SK-N-SH treated with all-trans-retinoic acid at 6 μM for 48 hours (cell line): ENCODE data around the gene PACS1.

Source experiments
- ESRRG ChIP-seq: fragments of 250-450 bp; sonication (Bioruptor Pico); IDR thresholded peaks from 2 replicates; pipeline ENCODE4 v1.6.1; 2021; ENCODE audit warnings: mild to moderate bottlenecking
- PPARA ChIP-seq: fragments of 250-450 bp; sonication (Bioruptor Pico); IDR thresholded peaks from 2 replicates; pipeline ENCODE4 v1.5.0; 2020; ENCODE audit warnings: mild to moderate bottlenecking, borderline replicate concordance
- RARB ChIP-seq: fragments of 250-450 bp; sonication (Bioruptor Pico); IDR thresholded peaks from 2 replicates; pipeline ENCODE4 v1.8.0; 2021; ENCODE audit warnings: mild to moderate bottlenecking, moderate library complexity
- SNAI2 ChIP-seq: fragments of 250-450 bp; sonication (Bioruptor Pico); IDR thresholded peaks from 2 replicates; pipeline ENCODE4 v1.5.0; 2020; ENCODE audit warnings: mild to moderate bottlenecking, moderate library complexity
- TOX ChIP-seq: fragments of 250-450 bp; sonication (Bioruptor Pico); IDR thresholded peaks from 2 replicates; pipeline ENCODE4 v1.8.0; 2021; ENCODE audit warnings: mild to moderate bottlenecking, moderate library complexity, borderline replicate concordance
- ZFP30 ChIP-seq: fragments of 450-650 bp; formaldehyde crosslinking; IDR thresholded peaks from 2 replicates; pipeline ENCODE4 v1.5.0; 2022; ENCODE audit warnings: mild to moderate bottlenecking, moderate library complexity
- TF ChIP-seq, protein P1 (sequence below): fragments of 250-450 bp; sonication (Bioruptor Pico); IDR thresholded peaks from 2 replicates; pipeline ENCODE4 v1.8.0; 2020; ENCODE audit warnings: mild to moderate bottlenecking, moderate library complexity, borderline replicate concordance
- TF ChIP-seq, protein P2 (sequence below): fragments of 250-450 bp; sonication (Bioruptor Pico); IDR thresholded peaks from 2 replicates; pipeline ENCODE4 v1.5.1; 2020; ENCODE audit warnings: low read depth, mild to moderate bottlenecking, moderate library complexity

DNA sequence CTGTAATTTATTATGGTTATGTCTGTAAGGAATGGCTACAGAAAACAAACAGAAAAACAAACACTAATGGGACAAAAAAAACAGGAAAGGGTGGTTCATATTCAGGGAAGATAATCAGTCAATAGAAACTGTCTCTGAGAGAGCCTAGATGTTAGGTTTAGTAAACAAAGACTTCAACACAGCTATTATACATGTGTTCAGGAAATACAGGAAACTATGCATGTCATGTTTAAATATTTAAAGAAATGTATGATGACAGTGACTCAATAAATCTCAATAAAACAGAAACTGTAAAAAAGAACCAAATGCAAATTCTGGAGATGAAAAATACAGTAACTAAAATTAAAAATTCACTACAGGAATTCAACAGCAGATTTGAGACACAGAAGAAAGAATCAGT, 76.0 kb downstream of the PACS1 start:
- TF ChIP-seq, protein P1, sequence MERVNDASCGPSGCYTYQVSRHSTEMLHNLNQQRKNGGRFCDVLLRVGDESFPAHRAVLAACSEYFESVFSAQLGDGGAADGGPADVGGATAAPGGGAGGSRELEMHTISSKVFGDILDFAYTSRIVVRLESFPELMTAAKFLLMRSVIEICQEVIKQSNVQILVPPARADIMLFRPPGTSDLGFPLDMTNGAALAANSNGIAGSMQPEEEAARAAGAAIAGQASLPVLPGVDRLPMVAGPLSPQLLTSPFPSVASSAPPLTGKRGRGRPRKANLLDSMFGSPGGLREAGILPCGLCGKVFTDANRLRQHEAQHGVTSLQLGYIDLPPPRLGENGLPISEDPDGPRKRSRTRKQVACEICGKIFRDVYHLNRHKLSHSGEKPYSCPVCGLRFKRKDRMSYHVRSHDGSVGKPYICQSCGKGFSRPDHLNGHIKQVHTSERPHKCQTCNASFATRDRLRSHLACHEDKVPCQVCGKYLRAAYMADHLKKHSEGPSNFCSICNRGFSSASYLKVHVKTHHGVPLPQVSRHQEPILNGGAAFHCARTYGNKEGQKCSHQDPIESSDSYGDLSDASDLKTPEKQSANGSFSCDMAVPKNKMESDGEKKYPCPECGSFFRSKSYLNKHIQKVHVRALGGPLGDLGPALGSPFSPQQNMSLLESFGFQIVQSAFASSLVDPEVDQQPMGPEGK: no peak
- TF ChIP-seq ZFP30 (CRISPR knock-in tag) (no peak), PPARA (no peak), SNAI2 (CRISPR knock-in tag) (no peak), TOX (no peak), ESRRG (CRISPR knock-in tag) (no peak), RARB (CRISPR knock-in tag) (no peak)
- TF ChIP-seq, protein P2, sequence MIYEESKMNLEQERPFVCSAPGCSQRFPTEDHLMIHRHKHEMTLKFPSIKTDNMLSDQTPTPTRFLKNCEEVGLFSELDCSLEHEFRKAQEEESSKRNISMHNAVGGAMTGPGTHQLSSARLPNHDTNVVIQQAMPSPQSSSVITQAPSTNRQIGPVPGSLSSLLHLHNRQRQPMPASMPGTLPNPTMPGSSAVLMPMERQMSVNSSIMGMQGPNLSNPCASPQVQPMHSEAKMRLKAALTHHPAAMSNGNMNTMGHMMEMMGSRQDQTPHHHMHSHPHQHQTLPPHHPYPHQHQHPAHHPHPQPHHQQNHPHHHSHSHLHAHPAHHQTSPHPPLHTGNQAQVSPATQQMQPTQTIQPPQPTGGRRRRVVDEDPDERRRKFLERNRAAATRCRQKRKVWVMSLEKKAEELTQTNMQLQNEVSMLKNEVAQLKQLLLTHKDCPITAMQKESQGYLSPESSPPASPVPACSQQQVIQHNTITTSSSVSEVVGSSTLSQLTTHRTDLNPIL (CRISPR knock-in tag): no peak
